ENCODE measurements around the gene PPCS.
A peak's percentile ranks its signal among the peaks of the same experiment; 100 is the strongest.

The PPCS gene

DNA sequence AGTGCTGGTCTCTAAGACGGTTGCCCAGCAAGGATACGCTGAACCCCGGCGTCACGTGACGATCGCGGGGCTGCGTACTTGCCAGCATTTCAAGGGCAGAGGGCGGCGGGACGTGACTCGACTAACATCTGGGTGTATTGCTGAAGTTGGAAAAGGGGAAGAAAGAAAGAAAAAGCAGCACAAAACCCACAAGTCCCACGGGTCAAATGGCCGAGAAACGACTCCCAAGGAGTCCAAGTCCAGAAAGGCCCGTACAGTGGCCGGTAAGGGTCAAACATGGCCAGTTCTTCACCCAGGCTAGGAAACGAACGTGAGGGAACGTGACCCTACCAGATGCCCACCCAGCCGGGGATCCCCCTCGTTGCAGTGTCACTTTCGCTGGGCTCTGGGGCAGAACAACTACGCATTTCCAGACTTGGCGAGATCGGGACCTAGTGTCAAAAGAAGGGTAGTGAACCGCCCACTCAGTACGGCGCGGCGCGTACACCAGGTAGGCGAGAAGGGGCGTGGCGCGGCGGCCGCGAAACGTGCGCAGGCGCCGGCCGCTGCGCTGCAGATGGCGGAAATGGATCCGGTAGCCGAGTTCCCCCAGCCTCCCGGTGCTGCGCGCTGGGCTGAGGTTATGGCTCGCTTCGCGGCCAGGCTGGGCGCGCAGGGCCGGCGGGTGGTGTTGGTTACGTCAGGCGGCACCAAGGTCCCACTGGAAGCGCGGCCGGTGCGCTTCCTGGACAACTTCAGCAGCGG is at the start of gene PPCS, which contains the start of gene ZMYND12:
TSS of gene PPCS (plus strand) at position 534 of the 744 bp plus-strand sequence. CDS start at position 557, 23 bp downstream.
TSS of gene ZMYND12 (minus strand) at position 13 of the 744 bp plus-strand sequence. CDS start 25 bp downstream, outside the sequence.
- peak; percentile 92 to 94 for DNase-seq

DNA sequence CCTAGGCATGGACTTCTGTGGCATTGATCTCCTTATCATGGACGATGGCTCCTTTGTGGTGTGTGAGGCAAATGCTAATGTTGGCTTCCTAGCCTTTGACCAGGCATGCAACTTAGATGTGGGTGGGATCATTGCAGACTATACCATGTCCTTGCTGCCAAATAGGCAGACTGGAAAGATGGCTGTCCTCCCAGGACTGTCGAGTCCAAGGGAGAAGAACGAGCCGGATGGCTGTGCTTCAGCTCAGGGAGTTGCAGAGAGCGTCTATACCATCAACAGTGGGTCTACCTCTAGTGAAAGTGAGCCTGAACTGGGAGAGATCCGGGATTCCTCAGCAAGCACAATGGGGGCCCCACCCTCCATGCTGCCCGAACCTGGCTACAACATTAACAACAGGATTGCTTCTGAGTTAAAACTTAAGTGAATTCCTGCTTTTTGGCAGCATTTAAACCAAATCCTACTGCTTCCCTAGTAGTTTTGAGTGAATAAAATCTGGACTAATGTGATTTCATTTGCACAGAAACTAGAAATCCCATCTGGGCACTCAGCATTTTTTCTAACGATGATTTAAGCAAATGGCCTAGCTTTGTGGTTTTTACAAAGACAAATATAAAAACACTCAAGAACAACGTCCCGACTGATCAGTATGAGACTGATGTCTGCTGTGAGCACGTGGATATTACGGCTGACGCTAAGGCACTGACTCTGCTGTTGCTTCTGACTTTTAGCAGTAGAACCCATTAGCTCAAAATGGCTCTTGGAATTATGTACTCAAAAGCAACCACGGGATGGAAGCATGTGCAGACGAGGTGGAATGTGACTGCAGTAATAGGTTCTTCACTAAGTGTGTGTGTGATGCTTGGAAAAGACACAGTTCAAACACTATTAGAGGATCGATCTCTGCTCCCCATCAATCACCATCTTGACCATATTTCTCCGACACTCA is 41.5 kb upstream of the PPCS start:
- DNase-seq: no peak

- no peak for DNase-seq
These were observed 39.2 kb upstream of the PPCS start for GRCh38 chr1:42417166-42417565.

GRCh38 chr1:42418516-42418915 is 37.8 kb upstream of the PPCS start:
- no peak for DNase-seq

DNA sequence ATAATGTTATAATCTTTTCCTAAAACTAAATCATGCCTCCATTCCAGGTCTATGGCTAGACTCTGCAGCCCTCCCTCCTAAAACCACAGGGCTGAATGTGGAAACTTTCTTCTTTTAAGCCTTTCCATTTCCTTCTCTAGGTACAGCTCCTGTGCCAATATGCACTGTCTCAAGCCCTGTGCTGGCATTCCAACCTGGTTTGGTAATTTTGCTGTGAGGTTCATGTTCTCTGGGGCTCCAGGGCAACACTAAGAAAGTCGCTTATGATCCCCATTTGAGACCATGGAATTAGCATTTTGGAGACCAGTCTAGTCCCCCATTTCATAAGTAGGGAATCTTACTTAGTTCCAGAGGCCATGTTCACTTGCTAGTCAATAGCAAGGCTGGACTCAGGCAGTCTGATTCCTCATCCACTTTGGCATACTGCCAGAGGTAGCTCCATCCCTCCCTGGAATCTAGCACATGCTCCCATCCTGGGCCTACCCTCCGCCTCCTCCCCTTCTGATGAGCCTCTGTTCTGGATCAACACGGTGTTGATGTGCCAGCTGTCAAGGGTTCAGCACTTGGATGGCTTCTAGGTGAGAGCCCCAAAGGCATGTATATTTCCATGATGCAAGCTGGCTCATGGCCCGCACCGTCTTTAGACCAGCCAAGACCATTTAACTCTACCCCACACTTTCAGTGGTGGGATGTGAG is 37.1 kb upstream of the PPCS start:
- peak in 1 of 2 experiments; percentile 45 for DNase-seq

- no peak for DNase-seq
These were observed 36.2 kb upstream of the PPCS start for GRCh38 chr1:42420121-42420520.

- peak; percentile 98 to 99 for DNase-seq
These were observed 35.3 kb upstream of the PPCS start for GRCh38 chr1:42420911-42421585.

DNA sequence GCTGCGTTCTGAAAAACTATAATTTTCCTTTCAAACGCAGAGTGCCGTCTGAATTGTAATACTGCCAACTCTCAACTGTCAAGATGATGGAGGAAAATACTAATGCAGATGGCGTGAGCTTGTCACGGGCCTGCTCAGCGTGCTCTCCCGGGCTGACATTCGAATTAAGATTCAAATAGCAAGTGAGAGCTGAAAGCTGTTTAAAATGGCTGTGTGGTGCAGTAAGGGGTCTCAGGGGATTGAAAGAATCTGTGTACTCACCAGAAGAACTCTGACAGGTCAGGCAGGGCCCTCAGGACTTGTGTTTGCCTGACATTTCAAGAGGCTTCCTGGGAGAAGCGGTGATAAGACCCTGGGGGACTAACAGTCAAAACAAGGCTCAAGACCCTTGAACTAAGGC is 33.6 kb upstream of the PPCS start:
- DNase-seq: peak; percentile 65 to 89

- peak in 1 of 2 experiments; percentile 35 for DNase-seq
These were observed 32.7 kb upstream of the PPCS start for GRCh38 chr1:42423681-42424080.

GRCh38 chr1:42424201-42424600 is 32.1 kb upstream of the PPCS start:
- no peak for DNase-seq

- no peak for DNase-seq
These were observed 29.1 kb upstream of the PPCS start for GRCh38 chr1:42427240-42427639.

DNA sequence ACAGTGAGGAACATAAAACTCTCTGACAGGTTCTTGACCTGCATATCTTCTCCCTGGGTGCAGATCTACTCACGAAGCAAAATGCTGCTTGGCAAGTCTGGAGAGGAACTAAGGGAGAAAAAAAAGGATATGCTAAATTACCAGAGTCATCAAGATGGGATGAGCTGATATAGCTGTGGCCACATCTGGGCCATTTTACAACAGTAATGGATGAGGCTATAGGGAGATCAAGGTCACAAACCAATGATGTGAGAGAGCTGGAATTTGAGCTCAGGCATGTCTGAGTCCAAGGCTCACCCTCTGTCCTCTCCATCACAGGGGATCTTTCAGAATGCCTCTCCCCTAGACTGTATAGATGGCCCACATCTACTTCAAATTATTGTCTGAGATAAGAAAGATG is 26.7 kb upstream of the PPCS start:
- no peak for DNase-seq

DNA sequence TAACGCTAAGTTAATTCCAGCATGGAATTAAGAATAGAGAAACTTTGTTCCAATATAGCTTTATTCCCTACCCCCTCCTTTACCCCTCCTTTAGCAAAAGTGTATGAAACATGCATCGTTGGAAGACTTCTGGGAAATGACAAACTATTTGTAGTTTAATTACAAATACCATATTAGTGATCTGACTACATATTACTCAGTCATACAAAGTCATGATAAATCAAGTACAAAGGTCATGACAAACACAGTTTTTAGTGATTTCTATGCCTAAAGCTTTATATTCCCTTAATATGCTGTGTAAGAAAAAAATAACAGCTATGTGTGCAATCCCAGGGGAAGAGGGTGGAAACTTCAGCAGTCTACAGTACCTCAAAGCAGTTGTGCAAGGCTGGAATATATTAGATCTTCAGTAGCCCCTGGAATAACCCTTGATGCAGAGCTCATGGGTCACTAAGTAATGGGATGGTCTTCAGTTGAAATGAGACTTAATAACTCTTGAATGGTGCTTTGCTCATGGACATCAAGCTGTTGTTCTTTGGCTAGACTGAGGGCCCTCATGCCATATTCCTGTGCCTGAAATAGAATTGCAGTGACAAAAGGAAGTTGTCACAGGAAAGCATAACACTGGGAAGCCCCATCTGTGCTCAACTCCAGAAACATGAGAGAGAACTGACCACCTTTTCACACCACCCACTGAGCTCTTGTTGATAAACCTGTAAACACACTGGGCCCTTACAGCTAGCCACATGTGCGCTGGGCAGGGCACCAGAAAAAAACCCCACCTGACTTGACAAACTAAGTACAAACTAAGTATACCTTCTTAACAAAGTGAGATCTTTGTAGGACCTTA is 25.8 kb upstream of the PPCS start:
- DNase-seq: no peak

DNA sequence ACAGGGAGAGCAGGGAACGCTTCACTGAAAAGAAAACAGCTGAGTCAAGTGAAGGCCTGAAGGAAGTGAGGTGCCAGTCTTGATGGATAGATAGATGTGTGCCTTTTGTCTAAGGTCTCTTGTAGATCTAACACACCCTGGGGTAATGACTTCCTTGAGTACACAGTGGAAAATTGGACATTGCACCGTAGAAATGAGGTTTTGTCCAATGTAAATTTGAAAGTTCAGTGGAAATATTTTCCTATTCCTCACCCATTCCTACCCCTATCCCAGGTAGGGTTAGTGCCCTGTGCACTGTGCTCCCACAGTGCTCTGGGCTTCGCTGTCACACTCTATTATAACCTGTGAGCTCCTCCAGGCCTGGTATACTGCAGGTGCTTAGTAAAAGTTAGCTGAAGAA is 24.8 kb upstream of the PPCS start:
- no peak for DNase-seq

DNA sequence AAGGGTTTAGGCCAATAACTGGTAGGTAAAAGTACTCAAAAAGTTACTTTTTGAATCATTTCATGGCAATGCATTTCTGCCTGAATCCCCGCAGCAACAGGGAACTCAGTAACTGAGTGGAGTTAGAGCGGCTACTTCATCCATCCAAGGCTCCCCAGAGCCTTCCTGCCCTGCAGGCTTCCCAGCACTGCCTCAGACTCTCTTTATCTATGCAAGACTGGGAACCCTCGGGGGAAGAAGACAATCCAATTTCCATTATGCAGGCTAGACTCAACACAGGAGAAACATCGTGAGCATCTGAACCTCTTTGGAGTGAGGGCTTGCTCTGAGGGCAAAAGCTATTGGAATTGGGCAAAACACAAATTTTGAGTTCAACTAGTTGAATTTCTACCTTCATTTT is 23.6 kb upstream of the PPCS start:
- no peak for DNase-seq

DNA sequence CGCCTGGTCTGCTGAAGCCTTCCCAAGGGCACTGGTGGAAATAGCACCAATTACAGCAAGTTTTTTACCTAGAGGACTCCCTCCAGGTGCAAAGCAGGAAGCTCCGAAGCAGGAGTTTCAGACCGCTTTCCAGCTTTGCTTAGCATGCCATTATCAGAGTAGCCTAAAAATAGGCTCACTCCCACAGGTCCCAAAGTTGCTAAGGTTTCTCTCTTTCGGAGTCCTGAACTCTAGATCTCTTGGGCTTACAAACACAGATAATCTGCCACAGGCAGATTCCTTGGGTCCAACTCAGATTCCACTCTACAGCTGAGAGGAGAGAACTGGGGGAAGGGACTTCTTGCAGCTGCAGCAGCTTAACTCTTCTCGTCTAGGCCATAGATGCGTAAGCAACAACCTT is 23.0 kb upstream of the PPCS start:
- DNase-seq: no peak

DNA sequence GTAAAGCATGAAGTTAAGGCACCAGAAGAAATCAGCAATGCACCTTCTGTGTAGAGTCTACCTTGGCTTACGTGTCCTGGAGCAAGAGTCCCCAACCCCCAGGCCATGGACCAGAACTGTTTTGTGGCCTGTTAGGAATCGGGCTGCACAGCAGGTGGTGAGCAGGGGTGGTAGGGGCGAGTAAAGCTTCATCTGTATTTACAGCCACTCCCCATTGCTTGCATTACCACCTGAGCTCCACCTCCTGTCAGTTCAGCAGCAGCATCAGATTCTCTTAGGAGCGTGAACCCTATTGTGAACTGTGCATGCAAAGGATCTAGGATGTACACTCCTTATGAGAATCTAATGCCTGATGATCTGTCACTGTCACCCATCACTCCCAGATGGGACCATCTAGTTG is 22.0 kb upstream of the PPCS start:
- DNase-seq: no peak

GRCh38 chr1:42439940-42440339 is 16.4 kb upstream of the PPCS start:
- DNase-seq: no peak

DNA sequence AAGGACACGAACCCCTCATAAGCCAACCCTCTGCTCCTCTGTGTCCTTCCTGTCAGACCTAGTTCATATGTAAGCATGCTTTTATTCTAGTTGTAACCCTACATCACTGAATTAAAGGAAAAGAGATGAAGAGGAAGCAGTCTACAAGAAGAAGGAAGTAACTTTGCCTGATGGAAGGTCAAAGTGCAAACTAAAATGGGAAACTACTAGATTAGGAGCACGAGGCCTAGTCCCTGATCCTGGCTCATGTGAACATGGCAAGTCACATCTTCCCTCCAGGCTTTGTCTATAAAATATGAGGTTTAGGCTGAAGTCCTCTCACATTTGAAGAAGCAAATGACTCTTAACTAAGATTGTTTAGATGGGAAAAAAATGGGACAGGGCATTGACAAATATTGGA is 13.7 kb upstream of the PPCS start:
- DNase-seq: no peak

DNA sequence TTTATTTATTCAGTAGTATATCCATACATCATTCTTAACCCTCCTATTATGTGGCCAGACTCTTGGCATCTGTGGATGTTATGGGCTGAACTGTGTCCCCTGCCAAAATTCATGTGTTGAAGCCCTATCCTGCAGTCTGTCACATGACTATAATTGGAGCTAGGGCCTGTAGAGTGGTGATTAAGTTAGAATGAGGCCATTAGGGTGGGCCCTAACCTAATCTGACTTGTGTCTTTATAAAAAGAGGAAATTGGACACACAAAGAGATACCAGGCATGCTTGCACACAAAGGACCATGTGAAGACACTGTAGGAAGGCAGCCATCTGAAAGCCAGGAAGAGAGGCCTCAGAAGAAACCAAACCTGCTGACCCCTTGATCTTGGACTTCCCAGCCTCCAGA is 7.1 kb upstream of the PPCS start:
- DNase-seq: peak; percentile 60 to 77

- no peak for DNase-seq
These were observed 6.3 kb upstream of the PPCS start for GRCh38 chr1:42450061-42450460.

GRCh38 chr1:42453386-42453785 is 3.0 kb upstream of the PPCS start:
- DNase-seq: no peak
